ENCODE data around the gene ARHGEF11.

The ARHGEF11 gene

GRCh38 chr1:156906206-156906906 lies 139.2 kb downstream of the ARHGEF11 start:
- DNase-seq, result no peak

DNA sequence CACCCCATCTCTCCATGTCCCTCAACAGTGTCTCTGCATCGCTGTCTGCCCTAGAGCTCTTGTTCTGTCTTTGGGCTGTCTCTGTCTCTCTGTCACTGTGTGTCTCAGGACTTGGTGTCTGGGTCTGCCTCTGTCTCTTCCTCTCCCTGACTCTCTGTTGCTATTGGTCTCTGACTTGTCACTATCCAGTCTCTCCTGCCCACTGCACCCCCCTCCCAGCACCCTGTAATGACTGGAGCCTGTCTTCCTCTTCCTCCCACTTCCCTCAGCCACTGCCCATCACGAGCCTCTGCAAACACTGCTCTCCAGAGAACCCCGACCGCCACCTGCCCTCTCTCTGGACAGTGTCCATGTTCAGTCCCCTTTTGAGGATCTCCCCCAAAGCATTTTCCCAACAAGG lies 139.9 kb downstream of the ARHGEF11 start:
- DNase-seq, result no peak

- no peak for DNase-seq
Observed at GRCh38 chr1:156905176-156905575, 140.4 kb downstream of the ARHGEF11 start.

DNA sequence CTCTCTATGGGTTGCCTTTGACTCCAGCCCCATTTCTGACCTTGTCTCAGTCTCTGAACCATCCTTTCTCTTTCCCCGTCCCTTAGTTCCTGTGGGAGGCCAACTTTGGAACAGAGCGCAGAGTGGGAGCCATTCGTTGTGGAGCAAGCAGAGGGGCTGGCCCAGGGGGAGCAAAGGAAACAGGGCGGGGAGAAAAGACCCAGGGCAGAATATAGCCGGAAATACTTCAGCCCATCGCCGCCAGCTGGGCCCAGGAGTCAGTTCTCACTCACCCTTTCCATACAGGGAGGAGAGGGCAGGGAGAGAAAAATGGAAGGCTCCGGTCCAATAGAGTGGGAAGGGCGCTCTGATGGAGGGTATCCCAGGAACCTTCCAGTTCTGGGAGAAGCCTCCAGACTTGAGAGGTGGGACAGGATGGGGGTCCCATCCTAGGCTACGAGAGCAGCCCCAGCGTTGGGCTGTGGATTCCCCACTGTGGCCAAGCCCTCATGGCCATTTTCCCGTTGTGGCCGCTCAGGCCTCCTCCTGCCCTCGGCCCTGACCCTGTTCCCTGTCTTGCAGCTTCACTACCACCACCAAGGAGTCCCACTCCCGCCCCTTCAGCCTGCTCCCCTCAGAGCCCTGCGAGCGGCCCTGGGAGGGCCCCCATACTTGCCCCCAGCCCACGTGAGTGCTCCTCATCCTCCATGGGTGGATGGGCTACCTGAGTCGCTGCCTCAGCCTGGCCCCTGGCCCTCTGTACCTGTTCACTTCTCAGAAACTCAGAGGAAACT lies 141.2 kb downstream of the ARHGEF11 start:
- DNase-seq, result no peak

DNA sequence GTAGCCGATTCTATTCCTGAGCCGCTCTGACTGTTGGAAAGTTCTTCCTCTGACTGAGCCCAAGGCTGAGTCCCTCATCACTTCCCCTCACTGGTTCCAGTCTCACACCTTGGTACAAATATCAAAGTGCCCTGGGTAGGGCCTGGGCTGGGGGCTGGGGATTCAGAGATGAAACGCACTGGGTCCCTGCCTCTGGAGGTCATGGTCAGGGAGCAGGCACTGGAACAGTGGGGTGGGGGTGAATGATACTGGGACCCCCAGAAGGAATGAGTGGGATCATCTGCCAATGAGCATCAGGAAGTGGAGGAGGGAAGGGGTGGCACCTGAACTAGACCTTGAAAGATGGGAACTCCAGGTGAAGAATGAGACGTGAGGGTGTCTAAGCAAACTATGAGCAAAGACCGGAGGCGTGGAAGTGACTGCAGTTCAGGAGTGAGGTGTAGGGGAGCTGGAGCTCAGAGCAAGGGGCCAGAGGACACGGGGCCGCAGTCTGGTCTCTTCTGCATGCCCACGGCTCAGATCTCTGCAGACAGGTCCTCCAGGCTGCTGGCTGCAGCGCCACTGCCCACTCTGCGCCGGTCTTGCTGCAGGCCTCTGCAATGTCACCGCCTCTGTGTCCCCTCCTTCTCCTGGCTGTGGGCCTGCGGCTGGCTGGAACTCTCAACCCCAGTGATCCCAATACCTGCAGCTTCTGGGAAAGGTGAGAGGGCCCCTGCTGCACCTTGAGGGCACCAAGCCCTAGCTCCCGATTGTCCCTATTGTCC lies 142.0 kb downstream of the ARHGEF11 start:
- DNase-seq, result no peak

- no peak for DNase-seq
Observed at GRCh38 chr1:156901966-156902915, 143.3 kb downstream of the ARHGEF11 start.

GRCh38 chr1:156901590-156901900 lies 144.0 kb downstream of the ARHGEF11 start:
- DNase-seq, result no peak

DNA sequence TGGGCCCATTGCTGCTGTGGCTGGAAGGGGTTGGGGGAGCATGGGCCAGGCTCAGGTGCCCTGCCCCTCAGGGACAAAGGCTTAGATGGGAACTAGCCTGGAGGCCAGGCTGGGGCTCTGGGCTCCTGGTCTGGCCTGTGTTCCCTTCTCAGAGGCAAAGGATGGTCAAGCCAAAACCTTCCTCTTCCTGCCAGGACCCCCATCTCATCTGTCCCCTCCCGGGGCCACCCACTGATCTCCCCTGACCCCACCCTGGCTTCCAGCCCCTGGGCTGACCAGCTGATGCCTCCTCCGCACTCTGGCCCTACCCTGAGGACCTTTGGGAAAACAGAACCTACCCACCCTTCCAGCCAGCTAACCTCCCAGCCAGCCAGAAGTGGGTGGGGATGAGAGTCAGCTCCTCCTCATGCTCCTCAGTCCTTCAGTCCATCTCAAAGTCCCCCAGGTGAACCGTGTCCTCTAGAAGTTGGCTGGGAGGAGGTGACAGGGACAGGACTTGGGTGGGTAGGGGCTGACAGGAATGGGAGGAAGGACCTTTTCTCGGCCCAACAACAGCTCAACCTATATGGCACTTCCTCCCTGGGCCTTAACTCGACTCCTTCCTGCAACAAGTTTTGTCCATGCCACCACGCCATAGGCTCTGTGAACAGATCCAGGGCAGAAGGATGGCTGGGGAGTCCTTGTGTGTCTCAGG lies 144.5 kb downstream of the ARHGEF11 start:
- no peak for DNase-seq

- no peak for DNase-seq
Observed at GRCh38 chr1:156899956-156900718, 145.4 kb downstream of the ARHGEF11 start.

- no peak for DNase-seq
Observed at GRCh38 chr1:156898971-156899664, 146.4 kb downstream of the ARHGEF11 start.

DNA sequence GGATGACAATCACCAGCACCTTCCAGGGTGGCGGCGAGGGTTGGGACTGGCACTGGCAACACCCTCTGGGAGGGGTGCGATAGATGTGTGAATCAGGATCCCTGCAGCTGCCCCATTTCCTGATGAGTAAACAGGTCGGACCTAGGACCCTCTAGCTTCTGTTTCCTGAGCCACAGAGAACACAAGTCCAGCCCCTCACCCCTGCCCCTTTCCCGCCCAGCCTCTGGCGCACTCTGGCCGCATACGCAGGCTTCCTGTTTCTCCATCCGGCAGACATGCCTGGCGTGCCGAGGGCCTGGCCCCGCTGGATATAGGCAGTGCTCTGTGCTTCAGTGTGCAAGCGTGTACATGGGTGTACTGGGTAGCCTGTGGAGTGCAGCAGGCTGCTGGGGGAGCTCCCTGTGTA lies 147.4 kb downstream of the ARHGEF11 start:
- peak; percentile 89 for DNase-seq

DNA sequence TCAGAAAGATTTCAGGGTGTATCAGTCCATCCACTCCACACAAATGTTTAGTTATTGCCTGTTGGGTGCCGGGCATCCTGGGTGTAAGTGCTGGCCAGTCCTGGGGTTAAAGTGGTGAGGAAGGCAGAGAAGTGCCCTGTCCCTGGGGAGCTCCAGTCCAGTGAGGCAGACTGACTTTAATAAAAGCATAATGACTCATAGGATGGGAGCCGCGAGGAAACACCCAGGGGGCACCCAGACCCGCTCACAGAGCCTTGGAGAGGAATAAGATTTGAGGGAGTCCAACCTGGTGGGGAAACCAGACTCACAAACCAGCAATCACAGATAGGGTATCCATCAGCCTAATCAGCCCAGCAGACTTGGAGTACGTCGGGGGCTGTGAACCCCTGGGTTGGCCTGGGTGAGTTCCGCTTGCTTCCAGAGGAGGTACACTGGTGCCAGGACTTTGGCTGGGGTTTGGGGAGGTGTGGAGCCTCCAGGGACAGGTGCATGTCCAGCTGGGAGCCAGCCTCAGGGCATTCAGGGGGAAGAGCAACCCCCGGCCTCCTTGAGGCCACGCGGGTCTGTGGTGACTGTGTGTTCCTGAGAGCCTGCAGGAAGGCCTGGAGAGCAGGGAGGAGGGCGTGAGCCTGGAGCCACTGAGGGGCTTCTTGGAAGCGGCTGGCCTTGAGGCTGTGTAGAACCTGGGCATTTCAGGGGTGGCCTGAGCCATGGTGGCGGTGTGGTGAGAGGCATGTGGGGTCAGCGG lies 148.3 kb downstream of the ARHGEF11 start:
- peak; percentile 73 for DNase-seq

- DNase-seq, result peak; percentile 99
Observed at GRCh38 chr1:156896490-156897033, 149.0 kb downstream of the ARHGEF11 start.

DNA sequence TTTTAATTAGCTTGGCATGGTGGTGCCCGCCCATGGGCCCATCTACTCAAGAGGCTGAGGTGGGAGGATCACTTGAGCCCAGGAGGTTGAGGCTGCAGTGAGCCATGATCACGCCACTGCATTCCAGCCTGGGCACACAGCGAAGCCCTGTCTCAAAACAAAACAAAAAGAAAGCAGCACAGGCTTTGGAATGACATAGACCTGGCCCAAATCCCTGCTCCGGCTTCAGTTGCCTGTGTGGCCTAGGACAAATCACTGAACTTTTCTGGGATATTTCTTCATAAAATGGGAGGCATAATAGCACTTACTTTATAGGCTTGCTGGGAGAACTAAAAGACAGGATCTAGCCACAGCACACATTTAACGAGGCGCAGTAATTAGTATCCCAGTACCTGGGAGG lies 149.6 kb downstream of the ARHGEF11 start:
- DNase-seq, result no peak

DNA sequence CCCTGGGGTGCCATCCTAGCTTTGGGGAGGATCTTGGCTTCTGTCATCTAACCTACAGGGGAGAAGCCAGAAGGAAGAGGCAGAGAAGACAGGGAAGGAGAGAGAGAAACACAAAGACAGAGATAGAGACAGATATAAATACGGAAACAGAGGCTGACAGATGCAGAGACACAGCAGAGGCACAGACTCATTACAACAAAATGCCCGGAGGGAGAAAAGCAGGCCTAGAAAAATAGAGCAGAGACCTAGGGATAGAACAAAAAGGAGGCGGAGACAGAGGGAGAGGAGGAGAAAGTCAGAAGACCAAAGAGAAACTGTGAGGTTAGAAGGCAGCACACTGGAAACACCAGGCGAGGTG lies 150.1 kb downstream of the ARHGEF11 start:
- DNase-seq, result no peak

DNA sequence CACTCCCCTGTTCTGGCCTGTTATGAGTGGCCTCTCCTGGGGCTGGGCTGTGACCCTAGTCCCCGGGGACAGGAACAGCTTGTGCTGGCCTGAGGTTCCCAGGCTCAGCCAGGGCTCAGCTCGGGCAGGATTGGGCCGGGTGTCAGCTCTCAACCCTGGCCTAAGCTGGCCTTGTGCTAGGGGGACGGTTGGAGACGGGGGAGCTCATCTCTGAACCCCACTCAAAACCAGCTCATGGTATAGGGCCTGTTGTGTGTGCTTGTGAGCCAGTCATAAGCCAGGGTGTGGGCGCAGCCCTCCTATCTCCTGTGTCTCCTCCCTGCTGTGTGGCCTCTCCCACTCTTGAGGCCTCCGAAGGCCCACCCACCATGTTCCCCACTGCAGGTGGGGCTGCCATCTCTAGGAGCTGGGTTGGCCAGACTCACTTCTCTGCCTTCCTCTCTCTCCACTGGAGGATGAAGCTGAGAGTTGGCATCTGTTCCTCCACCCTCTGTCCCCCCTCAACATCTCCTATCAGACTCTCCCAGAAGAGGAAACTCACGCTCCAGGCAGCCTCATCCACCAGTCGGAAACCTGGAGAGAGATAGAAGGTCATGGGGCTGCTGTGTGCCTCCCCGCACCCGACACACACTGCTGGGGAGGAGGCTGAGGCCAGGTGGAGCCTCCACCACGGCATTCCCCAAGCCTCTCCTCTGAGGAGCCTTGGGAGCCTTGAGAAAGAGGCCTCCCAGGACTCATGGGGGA lies 150.7 kb downstream of the ARHGEF11 start:
- no peak for DNase-seq

- no peak for DNase-seq
Observed at GRCh38 chr1:156894001-156894400, 151.5 kb downstream of the ARHGEF11 start.

- no peak for DNase-seq
Observed at GRCh38 chr1:156893048-156893953, 152.2 kb downstream of the ARHGEF11 start, which contains the start of gene PEAR1. Gene PEAR1, plus strand, starts transcription at chr1:156893718. Its CDS starts 10,209 bp downstream, at chr1:156903927.
